K562 (cell line): ENCODE results near the gene LYRM7. TPM values are rescaled to one million over a fixed set of nuclear protein-coding genes. Genes with fewer than 3 reads are reported as not detected.
A peak's percentile ranks its signal among the peaks of the same experiment; 100 is the strongest.

Experiments used
- ATAC-seq: fragments of 200-7000 bp; cut with Tn5 transposase; 3 replicates; pipeline ENCODE4 v1.9.1; 2020; ENCODE audit warnings: moderate library complexity
- BruUV-seq: library from RNA; stranded (reverse); fragments of 400-500 nt; replicated peaks from 2 replicates; lab custom pipeline; 2021; lab: Mats Ljungman, UMichigan
- CTCF ChIA-PET: fragments of 300-600 bp; formaldehyde crosslinking; extraction: SDS; loops from one replicate; lab custom pipeline; 2021; ENCODE audit warnings: low intra/inter-chr PET ratio; lab: Yijun Ruan, JAX
- POLR2A ChIA-PET: fragments of 300-600, 350-650 bp; sonication (Branson Sonifier 250); formaldehyde crosslinking; extraction: SDS; loops from one replicate; lab custom pipeline; 2021; ENCODE audit warnings: antibody characterized with exemption, inconsistent platforms; lab: Yijun Ruan, JAX
- DNase-seq, 4 experiments: peaks; one replicate each; pipeline versions ENCODE4 v3.0.0 to v3.0.0-alpha.2; 2011 to 2018; ENCODE audit warnings: low spot score in 3 of 4, mixed read lengths in 3 of 4; ENCODE audit errors: extremely low read depth in 1 of 4
- FAIRE-seq: peaks from 2 replicates; lab custom pipeline; 2011; peaks lifted over from hg19 to GRCh38; lab: Jason Lieb, UNC
- H2AFZ ChIP-seq: 2 replicates; pipeline ENCODE4 v1.6.0; 2011; ENCODE audit warnings: low read depth, low read length, control low read depth, inconsistent platforms
- H3K27ac ChIP-seq: fragments of 200-600 bp; 3 replicates; pipeline ENCODE4 v1.8.0; 2011; ENCODE audit warnings: low read depth, mild to moderate bottlenecking, control low read depth, inconsistent platforms, low read length, moderate library complexity, mixed read lengths; ENCODE audit errors: extremely low read depth
- H3K27me3 ChIP-seq, 2 experiments: fragments of 300-600 bp in 1 of 2; 2 replicates in 1 of 2; 3 replicates in 1 of 2; pipeline versions ENCODE4 v1.6.0 to v1.8.0; 2011; ENCODE audit warnings: inconsistent platforms in 2 of 2, low read length in 2 of 2, mild to moderate bottlenecking in 1 of 2, mixed read lengths in 1 of 2, moderate library complexity in 1 of 2; ENCODE audit not compliant: control insufficient read depth in 2 of 2, insufficient read depth in 2 of 2
- H3K36me3 ChIP-seq: fragments of 300-600 bp; 3 replicates; pipeline ENCODE4 v1.8.0; 2011; ENCODE audit warnings: mild to moderate bottlenecking, low read length, inconsistent platforms; ENCODE audit not compliant: control insufficient read depth, insufficient read depth
- H3K4me1 ChIP-seq, 2 experiments: fragments of 200-600 bp in 1 of 2; replicated peaks in 1 of 2; 2 replicates in 1 of 2; 3 replicates in 1 of 2; pipeline versions ENCODE4 v1.5.1 to v1.8.0; 2011; ENCODE audit warnings: inconsistent platforms in 2 of 2, low read length in 2 of 2, mild to moderate bottlenecking in 1 of 2, mixed read lengths in 1 of 2, moderate library complexity in 1 of 2; ENCODE audit not compliant: control insufficient read depth in 2 of 2, insufficient read depth in 2 of 2
- H3K4me2 ChIP-seq: 2 replicates; pipeline ENCODE4 v1.6.1; 2011; ENCODE audit warnings: low read length, control low read depth, inconsistent platforms, mixed read lengths; ENCODE audit not compliant: insufficient read depth
- H3K4me3 ChIP-seq: fragments of 200-600 bp; sonication (generic), shearing (Covaris generic); 2 replicates; pipeline ENCODE4 v1.5.1; 2016; ENCODE audit warnings: control low read depth, inconsistent platforms
- H3K79me2 ChIP-seq: fragments of 200-600 bp; 3 replicates; pipeline ENCODE4 v1.8.0; 2011; ENCODE audit warnings: low read length, inconsistent platforms; ENCODE audit not compliant: control insufficient read depth, insufficient read depth
- H3K9ac ChIP-seq, 2 experiments: 2 replicates each; pipeline versions ENCODE4 v1.6.0 to v1.6.1; 2011; ENCODE audit warnings: low read depth in 2 of 2, low read length in 2 of 2, control low read depth in 1 of 2, inconsistent platforms in 1 of 2, mild to moderate bottlenecking in 1 of 2, mixed read lengths in 1 of 2; ENCODE audit not compliant: insufficient read depth in 1 of 2
- H3K9me1 ChIP-seq: one replicate; pipeline ENCODE4 v1.6.0; 2011; ENCODE audit warnings: inconsistent platforms, mild to moderate bottlenecking, low read length, moderate library complexity; ENCODE audit not compliant: control insufficient read depth, insufficient read depth
- H3K9me3 ChIP-seq: replicated peaks from 2 replicates; pipeline ENCODE4 v1.5.1; 2011; ENCODE audit warnings: low read depth, low read length, inconsistent platforms; ENCODE audit not compliant: control insufficient read depth, insufficient read depth
- H4K20me1 ChIP-seq: replicated peaks from 2 replicates; pipeline ENCODE4 v1.6.1; 2011; ENCODE audit warnings: low read length, inconsistent platforms, mixed read lengths; ENCODE audit not compliant: control insufficient read depth, insufficient read depth
- ATF7 ChIP-seq: fragments of 450-650 bp; IDR thresholded peaks from 2 replicates; pipeline ENCODE4 v1.7.1; 2014; ENCODE audit warnings: mild to moderate bottlenecking, moderate library complexity
- HIVEP1 ChIP-seq: fragments of 250-450 bp; sonication (Bioruptor Pico); IDR thresholded peaks from 2 replicates; pipeline ENCODE4 v1.4.0; 2020; ENCODE audit warnings: mild to moderate bottlenecking
- RERE ChIP-seq: sonication (generic); formaldehyde crosslinking; IDR thresholded peaks from 2 replicates; pipeline ENCODE4 v1.8.0; 2023; ENCODE audit warnings: missing genetic modification reagents, mild to moderate bottlenecking, borderline replicate concordance
- in situ Hi-C: fragments of 300-500 bp; cut with MboI; formaldehyde crosslinking; loops from 4 replicates; pipeline ENCODE4 v1.15.0; 2018; ENCODE audit warnings: inconsistent platforms, mixed read lengths
- intact Hi-C: fragments of 100-400 bp; cut with micrococcal nuclease; formaldehyde crosslinking; loops from 2 replicates; pipeline ENCODE4 v1.14.2; 2022
- polyA plus RNA-seq, 8 experiments: library from polyadenylated mRNA; depleted of rRNA in 4 of 8; stranded (reverse) in 5 of 8; unstranded in 3 of 8; fragments of >200 nt; fragmentation: Nextera tagmentation in 2 of 8; fragmentation: Illumina TruSeq in 1 of 8; extraction: Ambion mirVana in 2 of 8; extraction: Trizol in 1 of 8; gene quantifications; 2 replicates each; pipeline versions ENCODE4 v1.2.1 to v1.2.3, GENCODE V29; 2011 to 2014; ENCODE audit warnings: inconsistent platforms in 1 of 8, missing spikeins in 1 of 8
- total RNA-seq, 7 experiments: library from RNA; depleted of rRNA in 6 of 7; stranded (reverse); fragments of >200 nt in 6 of 7; fragmentation: Illumina TruSeq in 2 of 7; extraction: Trizol in 2 of 7; gene quantifications; 2 replicates each; pipeline versions ENCODE4 v1.2.1 to v1.2.3, GENCODE V29; 2011 to 2021; ENCODE audit warnings: low replicate concordance in 1 of 7
- TF ChIP-seq, protein P1 (sequence below), 2 experiments: IDR thresholded peaks; 2 replicates each; pipeline ENCODE4 v1.6.1; 2012; ENCODE audit warnings: improper control_type of control experiment in 2 of 2, low read depth in 2 of 2, low read length in 2 of 2, borderline replicate concordance in 1 of 2

The LYRM7 gene
- total and polyA plus RNA-seq, 9 of the 15 experiments (the other 6 are each of a cell fraction or from before 2014, with no cell fraction given), result 16.2 to 70.1 (median 33.3) TPM

- no peak overlapping the region for H3K27ac ChIP-seq
- no peak overlapping the region for H3K4me2 ChIP-seq
- in situ Hi-C loops, result no loop called here
- no peaks in the 10 kb centered on the region for H3K27me3 ChIP-seq
- ATAC-seq, result peak; percentile 27; the same call in 1 of the 3 replicates
- no peaks in the 10 kb centered on the region for H3K9me3 ChIP-seq
- no peak for FAIRE-seq
- DNase-seq, result no peak
- 0 out of 2 replicates have a peak overlapping the region, but pooled peaks have one; percentile 56 for H2AFZ ChIP-seq
- no peaks in the 10 kb centered on the region for H4K20me1 ChIP-seq
- no peaks in the 10 kb centered on the region for H3K36me3 ChIP-seq
- no peak overlapping the region for H3K4me3 ChIP-seq
- no peaks in the 10 kb centered on the region for H3K4me1 ChIP-seq
- TF ChIP-seq, protein P1, sequence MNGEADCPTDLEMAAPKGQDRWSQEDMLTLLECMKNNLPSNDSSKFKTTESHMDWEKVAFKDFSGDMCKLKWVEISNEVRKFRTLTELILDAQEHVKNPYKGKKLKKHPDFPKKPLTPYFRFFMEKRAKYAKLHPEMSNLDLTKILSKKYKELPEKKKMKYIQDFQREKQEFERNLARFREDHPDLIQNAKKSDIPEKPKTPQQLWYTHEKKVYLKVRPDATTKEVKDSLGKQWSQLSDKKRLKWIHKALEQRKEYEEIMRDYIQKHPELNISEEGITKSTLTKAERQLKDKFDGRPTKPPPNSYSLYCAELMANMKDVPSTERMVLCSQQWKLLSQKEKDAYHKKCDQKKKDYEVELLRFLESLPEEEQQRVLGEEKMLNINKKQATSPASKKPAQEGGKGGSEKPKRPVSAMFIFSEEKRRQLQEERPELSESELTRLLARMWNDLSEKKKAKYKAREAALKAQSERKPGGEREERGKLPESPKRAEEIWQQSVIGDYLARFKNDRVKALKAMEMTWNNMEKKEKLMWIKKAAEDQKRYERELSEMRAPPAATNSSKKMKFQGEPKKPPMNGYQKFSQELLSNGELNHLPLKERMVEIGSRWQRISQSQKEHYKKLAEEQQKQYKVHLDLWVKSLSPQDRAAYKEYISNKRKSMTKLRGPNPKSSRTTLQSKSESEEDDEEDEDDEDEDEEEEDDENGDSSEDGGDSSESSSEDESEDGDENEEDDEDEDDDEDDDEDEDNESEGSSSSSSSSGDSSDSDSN (IDR thresholded peaks at IDR 0.05; ENCODE audit: borderline replicate concordance in 1 of 2, low read depth in 2 of 2, low read length in 2 of 2), result no peak
- TF ChIP-seq HIVEP1 (no peak), RERE (no peak), ATF7 (no peak)
- no peaks in the 10 kb centered on the region for H3K79me2 ChIP-seq
- BruUV-seq, result no TSS peak
- ChIA-PET POLR2A (interaction anchor here (1.3 kb wide), 1 partner anchor 18 kb away, joined by 4 read pairs; no protein-coding TSS in a partner anchor), CTCF (no interaction called here)
- no peaks in the 10 kb centered on the region for H3K9me1 ChIP-seq
- intact Hi-C loops, result no loop called here
- H3K9ac ChIP-seq, result no peak overlapping the region
These were observed 74.6 kb downstream of the LYRM7 start for GRCh38 chr5:131245312-131245711.
